Activated CD4-positive, alpha-beta T cell treated with anti-CD3 and anti-CD28 coated beads, Interleukin-2, amount 50 U/mL, for 1 hour (primary cell): ENCODE data around the gene ALK.

Experiments used
- DNase-seq: peaks from one replicate; pipeline ENCODE4 v3.0.0-alpha.2; 2020

The ALK gene

DNA sequence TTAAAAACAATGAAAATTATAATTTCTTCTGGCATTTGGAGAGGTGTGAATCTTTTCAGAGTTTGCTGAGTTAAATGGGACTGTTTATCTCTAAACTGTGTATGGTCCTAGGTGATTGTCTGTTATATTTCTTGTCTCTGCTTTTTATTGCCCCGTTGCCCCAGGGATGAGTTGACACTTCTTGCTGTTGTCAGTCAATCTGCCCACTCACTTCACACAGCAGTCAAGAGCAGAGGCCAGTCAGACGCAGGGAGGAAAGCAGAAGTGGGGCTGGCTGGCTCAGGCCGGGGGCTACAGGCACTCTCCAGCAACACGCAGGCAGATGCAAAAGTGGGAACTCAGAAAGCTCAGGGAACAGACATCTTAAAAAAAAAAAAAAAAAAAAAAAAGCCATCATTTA is 441.0 kb downstream of the ALK start:
- no peak for DNase-seq

DNA sequence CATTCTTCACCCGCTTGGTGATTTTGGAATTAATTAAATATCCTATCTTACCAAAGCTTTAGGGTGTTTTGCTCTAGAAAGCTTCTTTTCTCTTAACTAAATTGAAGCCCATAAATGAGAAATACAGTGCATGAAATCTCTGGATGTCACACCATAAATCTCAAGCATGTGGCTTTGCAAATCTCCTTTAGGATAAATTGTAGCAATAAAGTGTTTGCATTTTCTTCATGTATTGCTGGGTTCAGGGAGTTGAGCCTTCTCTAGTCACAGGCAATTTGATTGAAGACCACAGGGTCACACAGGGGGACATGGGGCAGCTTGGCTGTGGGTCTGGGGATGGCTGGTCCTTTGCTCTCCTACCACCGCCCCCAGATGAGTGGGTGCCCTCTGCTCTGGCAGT is 442.0 kb downstream of the ALK start:
- DNase-seq, result no peak

DNA sequence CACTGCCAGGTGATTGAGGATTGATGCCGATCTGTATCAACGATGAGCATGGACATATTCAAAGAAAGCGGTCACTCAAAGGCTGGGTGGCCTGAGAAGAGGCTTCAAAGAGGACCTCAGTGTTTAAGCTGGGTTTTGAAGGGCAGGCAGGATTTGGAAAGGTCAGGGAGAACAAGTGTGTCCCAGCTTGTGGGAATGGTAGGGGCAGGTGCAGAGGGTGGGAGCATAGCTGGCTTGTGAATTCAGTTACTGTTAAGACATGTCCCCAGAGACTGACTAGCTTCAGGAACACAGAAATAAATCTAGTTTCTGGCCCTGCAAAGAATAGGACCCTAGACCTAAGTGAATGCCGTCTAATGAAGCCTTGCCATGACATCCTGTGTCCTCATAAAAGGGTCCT is 442.7 kb downstream of the ALK start:
- no peak for DNase-seq

DNA sequence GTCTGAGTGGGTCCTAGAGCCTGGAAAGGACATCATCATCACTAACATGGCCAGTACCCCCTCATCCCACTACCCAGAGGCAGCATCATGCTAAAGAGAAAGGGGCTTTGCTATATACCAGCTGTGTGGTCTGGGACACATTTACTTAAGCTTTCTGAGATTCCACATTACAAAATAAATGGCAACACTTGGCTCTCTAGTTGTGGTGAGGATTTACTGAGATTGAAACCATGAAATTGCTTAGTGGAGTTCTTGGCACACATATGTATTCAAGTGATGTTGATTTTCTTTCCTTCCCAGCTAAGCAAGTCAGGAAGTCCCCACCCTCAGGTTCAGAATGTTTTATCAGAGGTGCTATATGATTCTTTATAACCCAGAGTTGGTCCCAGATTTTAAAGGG is 444.2 kb downstream of the ALK start:
- no peak for DNase-seq

DNA sequence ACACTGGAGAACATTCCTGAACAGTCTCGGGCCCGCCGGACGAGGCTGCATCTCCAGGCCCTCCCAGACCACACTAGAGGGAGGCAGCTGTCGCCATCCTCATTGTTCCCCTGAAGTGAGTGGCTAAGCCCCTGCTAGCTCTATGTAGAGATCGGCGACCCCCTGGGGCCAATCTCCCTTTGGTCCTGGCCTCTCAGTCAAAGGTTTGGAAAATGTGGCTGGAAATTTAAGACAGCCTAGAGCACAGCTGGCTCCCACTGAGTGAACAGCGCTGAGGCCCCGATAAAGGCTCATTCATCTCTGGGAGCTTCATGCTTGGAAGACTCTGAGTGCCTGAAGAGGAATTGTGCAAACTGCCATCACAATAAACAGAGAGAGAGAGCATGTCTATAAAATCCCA is 445.9 kb downstream of the ALK start:
- DNase-seq, result no peak

DNA sequence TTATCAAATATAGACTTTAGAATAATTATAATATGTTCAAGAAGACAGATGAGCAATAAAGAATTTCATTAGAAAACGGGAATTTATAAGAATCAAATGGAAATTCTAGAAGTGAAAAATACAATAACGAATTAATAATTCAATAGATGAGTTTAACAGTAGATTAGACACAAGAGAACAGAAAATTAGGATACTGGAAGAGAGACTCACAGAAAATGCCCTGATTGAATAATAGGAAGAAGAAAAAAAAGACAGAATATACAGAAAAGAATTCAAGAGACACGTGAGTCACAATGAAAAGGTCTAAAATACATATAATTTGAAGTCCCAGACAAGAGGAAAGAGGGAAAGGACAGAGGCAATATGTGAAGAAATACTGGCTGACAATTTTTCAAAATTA is 451.4 kb downstream of the ALK start:
- DNase-seq, result no peak

DNA sequence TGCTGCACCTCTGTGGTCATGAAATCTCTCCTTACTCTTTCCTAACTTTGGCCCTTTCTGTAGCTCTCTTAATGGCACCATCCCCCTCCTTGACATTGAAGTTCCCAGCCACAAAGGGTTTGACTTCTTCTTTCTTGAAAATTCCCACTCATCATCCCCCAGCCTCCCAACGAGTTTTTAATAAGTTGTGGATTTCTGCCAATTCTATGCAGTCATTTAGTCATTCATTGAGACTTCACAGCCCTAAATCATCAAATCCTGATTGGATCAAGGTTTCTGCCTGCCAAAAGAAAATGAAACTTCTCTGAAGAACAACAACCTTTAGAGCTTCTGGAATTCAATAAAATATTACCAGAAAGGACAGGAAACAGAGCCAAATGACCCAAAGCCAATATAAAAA is 451.9 kb downstream of the ALK start:
- no peak for DNase-seq

DNA sequence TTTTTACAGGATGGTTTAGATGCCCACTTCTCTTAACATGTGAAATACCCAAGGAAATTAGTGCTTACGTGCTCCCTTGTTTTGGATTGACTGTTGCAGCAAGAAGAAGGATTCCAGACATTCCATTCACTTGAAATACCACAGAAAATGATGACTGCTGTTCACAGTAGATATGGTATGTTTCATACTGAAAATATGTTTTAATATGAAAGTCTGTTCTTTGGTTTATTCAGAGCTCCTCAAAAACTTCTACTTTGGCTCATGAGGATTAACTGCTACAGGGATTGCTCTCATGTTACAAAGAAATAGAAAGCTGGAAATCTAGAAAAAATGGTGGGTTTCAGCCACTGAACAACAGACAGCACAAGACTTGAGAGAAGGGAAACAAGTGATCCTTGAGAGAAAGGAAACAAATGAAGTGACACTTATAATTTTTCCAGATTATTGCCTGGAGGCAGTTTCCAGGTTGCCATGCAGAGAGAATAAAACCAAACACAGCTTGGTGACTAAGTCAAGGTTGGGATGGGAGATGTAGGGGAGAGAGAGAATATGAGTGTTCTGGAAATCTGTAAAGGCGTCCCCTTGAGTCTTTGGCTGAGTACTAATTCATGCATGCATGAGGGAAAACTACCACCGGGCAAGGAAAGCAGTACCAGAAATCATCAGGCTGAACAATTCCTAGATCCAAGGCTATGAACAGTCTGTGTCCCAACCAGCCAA is 458.0 kb downstream of the ALK start:
- no peak for DNase-seq

DNA sequence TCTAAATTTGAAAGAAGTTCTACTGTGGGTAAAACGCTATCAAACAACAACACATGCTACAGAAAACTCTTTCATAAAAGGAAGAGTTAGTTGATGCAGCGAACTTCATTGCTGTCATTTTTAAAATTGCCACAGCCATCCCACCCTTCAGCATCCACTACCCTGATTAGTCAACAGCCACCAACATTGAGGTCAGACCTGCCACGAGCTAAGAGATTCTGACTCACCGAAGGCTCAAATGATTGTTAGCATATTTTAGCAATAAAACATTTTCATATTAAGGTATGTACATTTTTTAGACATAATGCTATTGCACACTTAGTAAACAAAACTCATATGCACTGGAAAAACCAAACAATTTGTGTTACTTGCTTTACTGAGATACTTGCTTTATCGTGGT is 459.1 kb downstream of the ALK start:
- no peak for DNase-seq

DNA sequence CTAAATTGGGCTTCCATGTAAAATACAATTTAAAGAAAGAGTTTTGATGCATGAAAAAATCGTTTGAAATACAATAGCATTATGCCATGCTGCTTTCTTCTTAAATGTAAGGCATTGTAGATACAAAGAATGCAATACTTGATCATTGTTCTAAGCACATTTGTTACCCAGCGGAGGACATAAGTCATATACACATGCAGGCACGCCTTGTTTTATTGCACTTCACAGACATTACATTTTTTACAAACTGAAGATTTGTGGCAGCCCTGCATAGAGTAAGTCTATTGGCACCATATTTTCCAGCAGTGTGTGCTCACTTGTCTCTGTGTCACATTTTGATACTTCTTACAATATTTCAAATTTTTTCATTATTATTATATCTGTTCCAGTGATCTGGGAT is 461.2 kb downstream of the ALK start:
- DNase-seq, result no peak

DNA sequence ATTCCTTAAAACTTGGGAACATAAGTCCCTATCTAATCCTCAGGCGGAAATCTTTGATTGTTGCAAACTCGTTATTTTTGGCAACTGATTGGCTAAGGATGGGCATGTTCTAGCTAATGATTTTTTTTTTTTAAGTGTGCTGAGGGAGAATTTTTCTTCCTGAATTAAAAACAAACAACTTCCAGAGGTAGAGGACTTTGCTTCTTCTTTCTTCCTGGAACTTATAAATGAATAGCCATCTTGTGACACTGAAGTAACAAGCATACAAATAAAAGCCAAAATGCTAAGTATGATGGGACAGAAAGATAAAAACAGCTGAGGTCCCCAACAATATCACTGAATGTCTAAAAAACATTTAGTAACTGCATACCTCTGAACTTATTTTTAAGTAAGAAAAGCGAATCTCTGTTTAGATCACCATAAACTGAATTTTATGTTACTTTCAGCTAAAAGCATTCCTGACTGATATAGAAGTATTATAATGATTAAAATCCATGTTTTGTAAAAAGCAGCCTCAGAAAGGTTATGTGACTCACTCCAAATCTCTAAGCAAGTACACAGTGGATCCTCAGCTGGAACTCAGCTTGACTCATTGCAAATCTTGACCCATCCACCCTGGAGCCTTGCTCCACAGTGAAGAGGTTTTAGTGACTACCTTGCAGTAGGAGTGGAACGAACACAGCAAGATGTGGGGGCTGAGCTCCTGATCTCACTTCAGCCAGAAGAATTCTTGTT is 461.8 kb downstream of the ALK start:
- no peak for DNase-seq

DNA sequence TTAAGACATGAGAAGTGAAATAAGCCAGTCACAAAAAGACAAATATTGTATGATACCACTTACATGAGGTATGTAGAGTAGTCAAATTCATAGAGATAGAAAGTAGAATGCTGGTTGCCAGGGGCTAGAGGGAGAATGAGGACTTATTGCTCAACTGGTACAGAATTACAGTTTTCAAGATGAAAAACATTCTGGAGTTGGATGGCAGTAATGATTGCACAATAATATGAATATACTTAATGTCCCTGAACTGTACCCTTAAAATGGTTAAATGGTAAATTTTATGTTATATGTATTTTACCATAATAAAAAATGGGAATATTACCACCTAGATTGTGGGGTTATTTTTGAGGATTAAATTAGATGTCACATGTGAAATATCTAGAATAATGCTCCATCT is 465.0 kb downstream of the ALK start:
- DNase-seq, result no peak

DNA sequence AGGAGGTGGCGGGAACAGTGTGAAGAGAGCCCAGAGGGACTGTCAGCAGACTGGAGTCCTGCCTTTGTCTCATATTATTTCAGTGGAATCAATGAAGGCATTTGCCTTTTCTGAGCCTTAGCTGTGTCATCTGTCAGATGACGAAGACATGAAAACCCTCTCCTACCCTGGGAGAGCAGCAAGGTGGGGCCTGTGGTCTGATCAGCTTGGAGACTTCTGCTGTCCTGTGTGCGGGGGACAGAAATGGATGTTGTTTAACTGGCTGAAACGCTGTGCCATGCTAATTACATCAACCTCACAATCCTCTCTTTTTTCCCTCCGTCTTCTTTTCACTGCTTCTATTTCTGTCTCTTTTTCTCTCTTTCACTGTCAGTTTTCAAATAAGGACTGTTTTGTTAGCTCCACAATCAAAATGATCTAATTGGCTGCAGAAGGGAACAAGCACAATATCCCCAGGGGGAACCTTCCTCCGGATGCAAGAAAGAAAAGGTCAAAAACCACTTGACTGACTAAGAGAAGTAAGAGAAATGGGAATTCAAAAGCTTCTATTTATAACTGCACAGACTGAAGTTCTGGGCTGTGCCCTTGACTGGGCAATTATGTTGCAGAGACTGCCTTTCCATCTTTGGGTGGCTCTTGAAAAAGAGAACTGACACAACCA is 466.1 kb downstream of the ALK start:
- DNase-seq, result no peak

DNA sequence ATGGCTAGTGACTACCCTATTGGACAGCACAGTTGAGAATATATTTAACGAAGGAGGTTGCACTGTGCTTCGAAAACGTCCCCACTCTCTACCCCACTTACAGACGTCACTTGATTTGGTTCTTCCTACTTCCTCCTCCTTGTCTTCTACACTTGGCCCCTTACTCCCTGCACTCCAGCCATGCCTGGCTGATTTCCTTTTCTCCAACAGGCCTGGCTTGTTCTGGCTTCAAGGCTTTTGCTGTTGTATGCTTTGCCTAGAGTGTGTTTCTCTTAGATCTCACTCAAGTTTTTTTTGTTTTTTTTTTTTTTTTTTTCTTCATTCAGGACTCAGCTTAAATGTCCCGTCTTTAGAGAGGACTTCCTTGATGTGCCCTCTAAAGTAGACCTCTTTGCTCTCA is 469.4 kb downstream of the ALK start:
- DNase-seq, result no peak

DNA sequence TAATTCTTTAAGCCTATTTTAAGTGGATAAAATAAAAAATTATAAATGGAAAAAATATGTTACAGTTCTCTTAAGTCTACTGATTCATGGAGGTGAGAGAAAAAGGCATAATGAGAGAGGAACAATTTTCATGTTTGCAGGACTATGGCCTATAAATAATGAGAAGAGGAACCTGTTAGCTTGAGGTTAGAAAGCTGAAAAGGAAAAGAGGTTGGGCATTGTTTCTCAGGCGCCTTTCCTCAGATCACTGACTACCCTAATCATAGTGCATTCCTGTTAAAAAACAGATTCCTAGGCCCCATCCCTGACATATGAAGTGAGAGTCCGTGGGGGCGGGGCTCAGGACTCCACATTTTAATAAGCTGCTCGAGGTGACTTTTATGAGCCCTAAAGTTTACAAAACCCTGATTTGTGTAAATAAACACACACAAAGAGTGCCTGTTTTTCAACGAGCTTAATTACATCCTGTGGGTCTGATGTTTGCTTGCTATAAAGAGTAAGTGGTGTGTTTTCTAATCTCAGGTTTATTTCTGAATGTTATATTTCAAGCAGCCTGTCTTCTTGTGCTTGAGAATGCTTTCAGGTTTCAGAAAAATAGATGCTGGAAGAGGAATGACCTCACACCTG is 470.7 kb downstream of the ALK start:
- no peak for DNase-seq

DNA sequence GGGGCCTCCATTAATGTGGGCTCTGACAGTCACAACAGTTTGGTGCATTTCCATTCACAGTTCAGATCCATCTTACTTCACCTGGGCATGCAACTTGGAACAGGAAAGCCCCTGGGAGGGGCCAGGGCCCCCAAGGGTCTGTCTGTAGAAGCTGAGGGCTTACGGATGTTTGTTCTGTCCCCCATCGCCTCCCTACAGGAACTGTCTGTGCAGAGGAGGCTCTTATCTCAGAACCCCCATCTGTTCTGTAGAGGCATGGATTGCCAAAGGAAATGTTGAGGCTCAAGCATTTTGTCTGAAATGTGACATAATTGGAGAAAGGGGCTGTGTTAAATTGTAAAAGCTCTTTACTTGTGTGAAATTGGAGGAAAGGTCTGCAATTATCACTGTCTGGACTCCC is 471.9 kb downstream of the ALK start:
- no peak for DNase-seq

DNA sequence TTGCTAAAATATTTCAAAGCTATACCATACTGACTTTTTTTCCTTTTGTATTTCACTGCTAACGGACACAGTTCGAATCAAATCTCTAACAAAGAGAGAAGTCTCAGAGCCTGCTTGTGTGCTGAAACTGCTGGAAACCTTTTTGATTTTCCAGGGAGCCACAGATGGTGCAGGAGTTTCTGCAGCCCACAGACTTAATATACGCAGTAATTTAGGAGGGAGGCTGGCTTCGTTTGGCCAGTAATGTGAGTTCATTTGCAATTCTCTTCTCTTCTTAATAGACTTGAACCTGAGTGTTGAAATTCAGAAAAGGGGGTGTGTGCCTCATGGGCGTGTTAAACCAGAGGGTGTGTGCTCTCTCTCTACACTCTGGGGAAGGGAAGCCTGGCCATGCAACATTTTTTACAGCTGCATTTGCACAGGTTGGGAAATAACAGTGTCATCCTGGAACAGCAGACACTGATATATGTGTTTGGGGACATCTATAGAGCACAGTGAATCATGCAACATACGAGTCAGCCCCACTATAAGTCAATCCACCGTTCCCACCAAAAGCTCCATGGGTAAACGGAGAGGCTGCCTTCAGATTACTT is 473.2 kb downstream of the ALK start:
- no peak for DNase-seq

DNA sequence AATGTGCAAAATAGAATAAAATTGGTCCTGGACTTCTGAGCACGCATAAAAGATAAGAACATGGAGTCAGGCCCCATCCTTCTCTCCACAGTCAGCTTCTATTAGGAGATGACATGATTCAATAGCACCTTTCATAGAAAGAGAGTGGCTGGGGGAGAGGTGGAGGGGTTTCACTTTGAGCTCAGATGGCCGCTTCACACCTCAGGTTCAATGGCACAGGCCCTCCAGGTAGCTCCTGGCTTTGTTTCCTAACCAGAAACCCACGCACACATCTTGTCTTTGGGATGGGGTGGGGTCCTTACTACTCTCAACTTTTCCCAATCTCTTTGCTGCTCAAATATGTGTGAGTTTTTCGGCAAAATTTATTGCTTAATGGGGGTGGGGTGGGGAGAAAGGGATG is 473.9 kb downstream of the ALK start:
- DNase-seq, result no peak

DNA sequence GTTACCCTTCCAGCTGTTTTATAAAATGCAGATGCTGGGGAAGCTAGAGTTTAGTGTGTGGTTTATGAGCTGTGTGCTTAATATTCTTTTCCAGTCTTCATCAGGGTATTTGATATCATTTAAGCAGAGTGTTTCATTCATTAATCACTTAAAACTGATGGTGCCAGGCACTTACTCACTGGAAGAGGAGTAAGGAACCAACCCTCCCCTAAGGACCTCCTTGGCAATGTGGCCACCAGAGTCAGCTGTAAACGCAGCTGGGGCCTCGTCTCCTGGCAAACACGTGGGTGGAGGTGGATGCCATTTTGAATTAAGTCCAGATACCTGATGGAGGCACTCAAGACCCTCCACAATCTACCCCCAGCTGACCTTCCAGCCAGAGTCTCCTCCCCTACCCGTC is 474.5 kb downstream of the ALK start:
- DNase-seq, result no peak

DNA sequence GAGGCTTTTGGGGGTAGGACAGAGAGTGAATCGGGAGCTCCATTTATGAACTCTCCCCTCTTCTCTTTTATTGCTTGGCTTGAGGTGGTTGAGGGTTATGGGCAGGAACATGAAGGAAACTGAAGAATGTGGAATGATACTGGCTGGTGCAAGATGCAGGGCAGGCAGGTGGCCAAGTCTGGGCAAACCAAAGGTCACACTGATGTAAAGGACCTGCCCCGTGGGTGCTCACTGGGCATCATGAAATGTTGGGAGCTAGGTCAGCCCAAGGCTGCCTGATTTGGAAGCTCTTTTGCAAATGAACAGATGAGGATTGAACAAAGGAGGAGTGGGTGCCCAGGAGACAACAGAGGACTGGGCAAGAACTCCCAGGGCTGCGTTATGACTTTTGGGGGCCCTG is 477.2 kb downstream of the ALK start:
- no peak for DNase-seq

DNA sequence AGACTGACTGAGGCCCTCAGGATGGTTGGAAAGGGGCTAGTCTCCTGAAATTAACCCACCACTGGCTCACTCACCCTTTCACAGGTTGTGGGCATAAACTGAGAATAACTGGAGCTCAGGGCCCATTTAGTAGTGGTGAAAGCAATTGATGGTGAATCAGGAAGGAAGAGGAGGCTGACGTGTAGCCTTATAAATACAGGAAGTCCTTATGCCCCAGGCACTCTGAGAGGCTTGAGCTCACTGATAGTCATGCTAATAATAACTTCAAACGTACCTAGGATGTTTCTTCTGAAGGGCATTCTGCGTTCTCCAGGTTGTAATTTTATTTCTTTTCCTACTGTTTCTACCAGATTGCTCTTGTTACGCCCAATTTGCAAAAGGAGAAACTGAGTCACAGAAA is 477.8 kb downstream of the ALK start:
- no peak for DNase-seq

DNA sequence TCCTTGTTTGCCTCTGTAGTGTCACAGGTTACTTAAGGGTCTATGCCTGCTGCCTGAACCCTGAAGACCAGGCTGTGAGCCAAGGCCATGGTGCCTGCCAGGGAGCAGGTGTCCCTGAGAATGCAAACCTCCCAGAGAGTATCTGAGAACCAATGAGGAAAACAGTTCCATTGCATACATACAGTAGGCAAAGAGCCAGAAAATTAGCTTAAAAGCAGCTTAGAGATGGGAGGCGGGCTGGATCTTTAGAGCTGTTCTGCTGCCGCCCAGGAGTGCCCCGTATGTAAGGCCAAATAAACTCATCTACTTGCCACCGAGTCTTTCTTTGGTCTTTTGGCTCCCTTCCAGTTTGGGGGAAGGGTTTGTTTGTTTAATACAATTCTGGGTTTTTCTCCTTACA is 478.2 kb downstream of the ALK start:
- no peak for DNase-seq

DNA sequence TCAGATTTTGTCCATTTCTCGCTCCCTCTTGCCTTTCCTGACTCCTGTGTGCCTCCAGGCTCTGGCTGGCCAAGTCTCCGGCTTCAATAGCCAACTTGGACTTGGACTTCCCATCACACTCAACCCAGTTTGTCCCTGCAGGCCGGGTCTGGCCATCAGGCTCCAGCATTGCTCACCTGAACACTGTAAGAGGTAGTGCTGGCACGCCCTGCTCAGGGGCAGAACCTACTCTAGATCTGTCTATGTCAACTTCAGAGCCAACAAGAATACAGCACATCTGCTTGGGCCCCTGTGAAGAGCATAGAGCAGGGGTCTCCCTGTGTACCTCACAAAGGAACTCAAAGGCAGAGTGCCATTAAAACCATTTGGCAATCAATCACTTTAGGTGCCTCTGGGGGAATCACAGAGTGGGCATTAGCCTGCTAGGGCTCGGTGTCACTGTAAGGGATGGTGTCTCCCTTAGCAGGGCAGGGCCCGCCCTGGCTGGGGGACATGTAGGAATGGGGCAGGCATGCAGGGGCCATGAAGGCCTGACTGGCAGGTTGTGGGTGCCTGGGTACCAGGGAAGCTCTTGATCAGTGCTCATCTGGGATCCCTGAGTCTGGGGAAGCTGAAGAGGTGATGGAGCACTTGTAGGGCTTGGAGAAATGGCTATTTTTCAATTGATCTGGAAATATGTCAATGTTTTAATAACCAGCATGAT is 480.3 kb downstream of the ALK start:
- DNase-seq, result no peak
